A549 (cell line): ENCODE results near the gene CPEB4. TPM values are rescaled to one million over a fixed set of nuclear protein-coding genes. Genes with fewer than 3 reads are reported as not detected.

ENCODE experiments used
- ATAC-seq, 2 experiments: fragments of 200-7000 bp in 1 of 2; fragments of >200 bp in 1 of 2; cut with Nextera tagmentation in 1 of 2; cut with Tn5 transposase in 1 of 2; 3 replicates each; pipeline versions ENCODE4 v1.8.0 to v1.9.1; 2018 to 2020; ENCODE audit warnings: mild to moderate bottlenecking in 1 of 2, moderate library complexity in 1 of 2
- CTCF ChIA-PET: fragments of 300-600 bp; sonication (Branson Sonifier 250); formaldehyde crosslinking; extraction: SDS; loops from one replicate; lab custom pipeline; 2021; ENCODE audit warnings: antibody characterized with exemption, inconsistent platforms; lab: Yijun Ruan, JAX
- POLR2A ChIA-PET: fragments of 350-600 bp; formaldehyde crosslinking; extraction: SDS; loops from one replicate; lab custom pipeline; 2021; ENCODE audit warnings: antibody characterized with exemption, inconsistent platforms; lab: Yijun Ruan, JAX
- DNase-seq, 2 experiments: peaks; one replicate each; pipeline versions ENCODE4 v3.0.0 to v3.0.0-alpha.2; 2011 to 2016; ENCODE audit warnings: low read depth in 1 of 2, low spot score in 1 of 2
- FAIRE-seq: peaks from 2 replicates; lab custom pipeline; 2011; peaks lifted over from hg19 to GRCh38; lab: Jason Lieb, UNC
- H3K27ac ChIP-seq, 2 experiments: fragments of >200 bp; sonication (Bioruptor Twin); formaldehyde crosslinking; 3 replicates each; pipeline ENCODE4 v1.5.1; 2016 to 2017
- H3K4me1 ChIP-seq: fragments of >200 bp; sonication (Bioruptor Twin); formaldehyde crosslinking; 3 replicates; pipeline ENCODE4 v1.6.1; 2016
- H3K4me2 ChIP-seq: fragments of >200 bp; sonication (Bioruptor Twin); formaldehyde crosslinking; 3 replicates; pipeline ENCODE4 v1.6.1; 2016
- H3K4me3 ChIP-seq: fragments of >200 bp; sonication (Bioruptor Twin); formaldehyde crosslinking; 3 replicates; pipeline ENCODE4 v1.5.1; 2016
- H3K9me3 ChIP-seq: fragments of >200 bp; sonication (Bioruptor Twin); formaldehyde crosslinking; 3 replicates; pipeline ENCODE4 v1.6.1; 2016
- CBX2 ChIP-seq: fragments of 200-600 bp; sonication (generic); IDR thresholded peaks from 2 replicates; pipeline ENCODE4 v1.6.1; 2016; ENCODE audit warnings: low read depth, mild to moderate bottlenecking, borderline replicate concordance
- CHD4 ChIP-seq: fragments of 200-600 bp; sonication (generic); IDR thresholded peaks from 2 replicates; pipeline ENCODE4 v1.6.1; 2016; ENCODE audit warnings: antibody characterized with exemption, mild to moderate bottlenecking, borderline replicate concordance
- E2F6 ChIP-seq: IDR thresholded peaks from 2 replicates; pipeline ENCODE4 v1.6.1; 2012; ENCODE audit warnings: low read depth, borderline replicate concordance
- FOSB ChIP-seq: fragments of 250-450 bp; sonication (Bioruptor Pico); IDR thresholded peaks from 2 replicates; pipeline ENCODE4 v1.5.0; 2020; ENCODE audit warnings: mild to moderate bottlenecking, moderate library complexity
- FOXS1 ChIP-seq: fragments of 250-450 bp; sonication (Bioruptor Pico); IDR thresholded peaks from 2 replicates; pipeline ENCODE4 v1.5.0; 2020; ENCODE audit warnings: mild to moderate bottlenecking, moderate library complexity
- GATA3 ChIP-seq: IDR thresholded peaks from 2 replicates; pipeline ENCODE4 v1.6.1; 2012; ENCODE audit warnings: borderline replicate concordance
- HES2 ChIP-seq: fragments of >200 bp; sonication (Bioruptor Twin); formaldehyde crosslinking; IDR thresholded peaks from 2 replicates; pipeline ENCODE4 v1.6.1; 2016
- HOXA7 ChIP-seq: fragments of 250-450 bp; sonication (Bioruptor Pico); IDR thresholded peaks from 2 replicates; pipeline ENCODE4 v1.5.0; 2020; ENCODE audit warnings: mild to moderate bottlenecking, moderate library complexity
- HOXB5 ChIP-seq: fragments of 250-450 bp; sonication (Bioruptor Pico); IDR thresholded peaks from 2 replicates; pipeline ENCODE4 v1.5.0; 2020; ENCODE audit warnings: mild to moderate bottlenecking, moderate library complexity
- JUNB ChIP-seq: fragments of >200 bp; sonication (Bioruptor Twin); formaldehyde crosslinking; IDR thresholded peaks from 2 replicates; pipeline ENCODE4 v1.6.1; 2016
- KDM5A ChIP-seq: fragments of 200-600 bp; sonication (generic); IDR thresholded peaks from 2 replicates; pipeline ENCODE4 v1.6.1; 2016; ENCODE audit warnings: antibody characterized with exemption, mild to moderate bottlenecking
- MAX ChIP-seq: IDR thresholded peaks from 2 replicates; pipeline ENCODE4 v1.6.1; 2012
- MYC ChIP-seq: IDR thresholded peaks from 2 replicates; pipeline ENCODE4 v1.6.1; 2012; ENCODE audit warnings: mild to moderate bottlenecking, inconsistent platforms, low read length, improper control_type of control experiment, borderline replicate concordance
- NFE2L2 ChIP-seq: fragments of 150-350 bp; conservative IDR thresholded peaks from 2 replicates; pipeline ENCODE4 v1.6.1; 2014; ENCODE audit warnings: low read length
- PHF8 ChIP-seq: fragments of 200-600 bp; sonication (generic); IDR thresholded peaks from 2 replicates; pipeline ENCODE4 v1.6.1; 2016; ENCODE audit warnings: low read depth, mild to moderate bottlenecking, antibody characterized with exemption, moderate library complexity, borderline replicate concordance
- POLR2AphosphoS2 ChIP-seq: conservative IDR thresholded peaks from 2 replicates; pipeline ENCODE4 v1.6.1; 2012; ENCODE audit warnings: low read length, improper control_type of control experiment, inconsistent platforms
- RARB ChIP-seq: fragments of 250-450 bp; sonication (Bioruptor Pico); IDR thresholded peaks from 2 replicates; pipeline ENCODE4 v1.8.0; 2021; ENCODE audit warnings: mild to moderate bottlenecking, moderate library complexity
- RCOR1 ChIP-seq: fragments of 150-350 bp; IDR thresholded peaks from 2 replicates; pipeline ENCODE4 v1.6.1; 2014; ENCODE audit warnings: antibody characterized with exemption, low read length, low read depth
- RNF2 ChIP-seq: fragments of 200-600 bp; sonication (generic); IDR thresholded peaks from 2 replicates; pipeline ENCODE4 v1.6.1; 2016; ENCODE audit warnings: low read depth, mild to moderate bottlenecking, antibody characterized with exemption, moderate library complexity, borderline replicate concordance
- SMC3 ChIP-seq: fragments of >200 bp; sonication (Bioruptor Twin); formaldehyde crosslinking; IDR thresholded peaks from 3 replicates; pipeline ENCODE4 v1.6.1; 2018; ENCODE audit warnings: inconsistent platforms
- SREBF2 ChIP-seq: fragments of 450-650 bp; IDR thresholded peaks from 2 replicates; pipeline ENCODE4 v1.6.1; 2014; ENCODE audit warnings: mild to moderate bottlenecking, moderate library complexity
- TFCP2L1 ChIP-seq: fragments of 250-450 bp; sonication (Bioruptor Pico); IDR thresholded peaks from 2 replicates; pipeline ENCODE4 v1.5.0; 2021; ENCODE audit warnings: mild to moderate bottlenecking
- TP53 ChIP-seq: fragments of 250-450 bp; sonication (Bioruptor Pico); IDR thresholded peaks from 2 replicates; pipeline ENCODE4 v1.5.0; 2021; ENCODE audit warnings: mild to moderate bottlenecking, moderate library complexity
- ZFP36 ChIP-seq: fragments of 450-650 bp; IDR thresholded peaks from 2 replicates; pipeline ENCODE4 v1.6.1; 2014; ENCODE audit warnings: borderline replicate concordance; ENCODE audit not compliant: partially characterized antibody
- ZNF302 ChIP-seq: fragments of 250-450 bp; sonication (Bioruptor Pico); IDR thresholded peaks from 2 replicates; pipeline ENCODE4 v1.9.0; 2021; ENCODE audit warnings: inconsistent platforms, mild to moderate bottlenecking, moderate library complexity
- ZSCAN20 ChIP-seq: fragments of 250-450 bp; sonication (Bioruptor Pico); IDR thresholded peaks from 2 replicates; pipeline ENCODE4 v1.8.0; 2022; ENCODE audit warnings: mild to moderate bottlenecking, moderate library complexity
- WGBS: methylation state at CpG from one replicate; pipeline ENCODE4 v1.1.6; 2017; ENCODE audit errors: missing lambda C conversion rate; 5-methylcytosine and 5-hydroxymethylcytosine counted together
- polyA plus RNA-seq, 4 experiments: library from polyadenylated mRNA; depleted of rRNA in 3 of 4; stranded (reverse); fragments of >200 nt; fragmentation: RNase III in 1 of 4; extraction: RNeasy Plus Mini Kit Qiagen cat#74134 plus additional on column Dnase treatment in 1 of 4; gene quantifications; 2 replicates in 3 of 4; 3 replicates in 1 of 4; pipeline ENCODE4 v1.2.3, GENCODE V29; 2011 to 2017
- TF ChIP-seq, protein P1 (sequence below): fragments of 200-600 bp; sonication (generic); IDR thresholded peaks from 2 replicates; pipeline ENCODE4 v1.6.1; 2016; ENCODE audit warnings: antibody characterized with exemption, mild to moderate bottlenecking, moderate library complexity
- TF ChIP-seq, protein P2 (sequence below): fragments of >200 bp; sonication (Bioruptor Twin); formaldehyde crosslinking; IDR thresholded peaks from 3 replicates; pipeline ENCODE4 v1.5.1; 2016

CPEB4 gene
- polyA plus RNA-seq, 2 of the 4 experiments (the other 2 are of a cell fraction): 11.4 to 50.0 TPM

- no peak for FAIRE-seq
- Histone ChIP-seq H3K27ac (peak overlapping the region; percentile 96 to 97), H3K4me2 (peak overlapping the region; percentile 69; the same call in 1 of the 3 replicates), H3K4me1 (peaks cover 57% of the 10 kb centered on the region), H3K9me3 (no peaks in the 10 kb centered on the region), H3K4me3 (no peak overlapping the region)
- no peak for ATAC-seq
- TF ChIP-seq MYC (no peak), ZFP36 (no peak), TP53 (no peak), PHF8 (no peak), HOXA7 (no peak), NFE2L2 (no peak), HES2 (no peak), CHD4 (no peak), RNF2 (no peak), E2F6 (no peak), RARB (CRISPR knock-in tag) (no peak), FOSB (CRISPR knock-in tag) (no peak), HOXB5 (no peak), GATA3 (no peak)
- DNase-seq: no peak
- CTCF ChIA-PET: interaction anchor here (1.5 to 9.2 kb wide), 2 partner anchors 349 to 350 kb away, joined by 4 to 229 read pairs; partner anchors contain the start of gene BOD1
- POLR2A ChIA-PET: interaction anchor here (0.6 kb wide), 1 partner anchor 24 kb away, joined by 5 read pairs; no protein-coding TSS in a partner anchor
- 90% methylated on average over 9 of the region's 9 CpGs for WGBS
Observed at GRCh38 chr5:173968154-173968797, 80.1 kb downstream of the CPEB4 start.

DNA sequence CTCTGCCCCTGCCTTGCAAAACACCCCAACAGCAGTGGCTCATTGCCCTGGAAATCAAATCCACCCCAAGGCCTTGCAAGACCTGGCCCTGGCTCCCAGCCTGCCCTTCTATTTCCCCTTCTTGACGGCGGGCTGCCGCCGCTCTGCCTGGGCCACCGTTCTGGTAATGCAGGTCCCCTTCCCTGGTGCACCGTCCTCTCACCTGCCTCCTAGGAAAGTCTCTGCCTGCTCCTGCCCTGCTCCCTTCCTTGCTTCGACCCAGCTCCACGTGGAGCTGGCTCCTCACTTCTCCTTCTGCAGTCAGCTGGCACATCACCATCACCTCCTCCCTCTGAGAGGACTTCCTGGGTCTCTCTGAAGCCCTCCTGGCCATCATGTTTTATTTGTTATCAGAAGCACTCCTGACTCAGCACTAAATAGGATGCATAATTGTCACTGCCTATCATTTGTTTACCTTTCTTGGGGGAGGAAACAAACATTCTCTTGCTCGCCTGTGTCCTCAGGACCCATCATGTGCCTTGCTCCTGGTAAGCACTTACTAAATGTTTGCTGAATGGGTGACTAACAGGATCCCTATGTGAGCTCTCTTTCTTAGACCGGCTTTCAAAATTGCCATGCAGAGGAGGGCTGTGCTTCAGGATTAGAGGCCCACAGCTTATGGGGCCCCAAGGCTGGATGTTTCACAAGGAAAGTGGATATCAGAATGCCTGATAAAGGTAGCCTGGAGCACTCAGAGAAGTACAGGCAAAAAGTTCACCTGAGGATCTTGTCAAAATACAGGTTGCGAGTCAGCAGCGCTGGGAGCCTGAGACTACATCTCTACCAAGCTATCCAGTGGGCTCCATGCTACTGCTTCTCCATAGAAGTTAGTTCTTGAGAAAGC lies 81.3 kb downstream of the CPEB4 start:
- Histone ChIP-seq H3K4me3 (no peak overlapping the region), H3K27ac (peak overlapping the region; percentile 96 to 97), H3K4me1 (peaks cover 57% of the 10 kb centered on the region), H3K9me3 (no peaks in the 10 kb centered on the region), H3K4me2 (peak overlapping the region; percentile 69)
- ChIA-PET POLR2A (interaction anchor here (0.6 to 2.1 kb wide), 5 partner anchors 23 to 353 kb away, joined by 4 to 9 read pairs (median 5); partner anchors contain the start of genes BOD1 and CPEB4), CTCF (interaction anchor here (0.6 to 9.2 kb wide), 6 partner anchors 44 to 351 kb away, joined by 3 to 229 read pairs (median 4); partner anchors contain the start of gene BOD1)
- FAIRE-seq (peak; percentile 97), DNase-seq (peak; percentile 93 to 95), ATAC-seq (peak; percentile 87 to 90)
- WGBS: 54% methylated on average over 12 of the region's 12 CpGs
- 0 out of 2 replicates have a peak, but pooled peaks have one; percentile 39 for TF ChIP-seq FOXS1
- no peak for TF ChIP-seq FOSB (CRISPR knock-in tag)
- no peak for TF ChIP-seq ZNF302
- no peak for TF ChIP-seq KDM5A
- TF ChIP-seq RCOR1: no peak
- TF ChIP-seq CBX2: no peak
- TF ChIP-seq SREBF2: no peak
- TF ChIP-seq, protein P1, sequence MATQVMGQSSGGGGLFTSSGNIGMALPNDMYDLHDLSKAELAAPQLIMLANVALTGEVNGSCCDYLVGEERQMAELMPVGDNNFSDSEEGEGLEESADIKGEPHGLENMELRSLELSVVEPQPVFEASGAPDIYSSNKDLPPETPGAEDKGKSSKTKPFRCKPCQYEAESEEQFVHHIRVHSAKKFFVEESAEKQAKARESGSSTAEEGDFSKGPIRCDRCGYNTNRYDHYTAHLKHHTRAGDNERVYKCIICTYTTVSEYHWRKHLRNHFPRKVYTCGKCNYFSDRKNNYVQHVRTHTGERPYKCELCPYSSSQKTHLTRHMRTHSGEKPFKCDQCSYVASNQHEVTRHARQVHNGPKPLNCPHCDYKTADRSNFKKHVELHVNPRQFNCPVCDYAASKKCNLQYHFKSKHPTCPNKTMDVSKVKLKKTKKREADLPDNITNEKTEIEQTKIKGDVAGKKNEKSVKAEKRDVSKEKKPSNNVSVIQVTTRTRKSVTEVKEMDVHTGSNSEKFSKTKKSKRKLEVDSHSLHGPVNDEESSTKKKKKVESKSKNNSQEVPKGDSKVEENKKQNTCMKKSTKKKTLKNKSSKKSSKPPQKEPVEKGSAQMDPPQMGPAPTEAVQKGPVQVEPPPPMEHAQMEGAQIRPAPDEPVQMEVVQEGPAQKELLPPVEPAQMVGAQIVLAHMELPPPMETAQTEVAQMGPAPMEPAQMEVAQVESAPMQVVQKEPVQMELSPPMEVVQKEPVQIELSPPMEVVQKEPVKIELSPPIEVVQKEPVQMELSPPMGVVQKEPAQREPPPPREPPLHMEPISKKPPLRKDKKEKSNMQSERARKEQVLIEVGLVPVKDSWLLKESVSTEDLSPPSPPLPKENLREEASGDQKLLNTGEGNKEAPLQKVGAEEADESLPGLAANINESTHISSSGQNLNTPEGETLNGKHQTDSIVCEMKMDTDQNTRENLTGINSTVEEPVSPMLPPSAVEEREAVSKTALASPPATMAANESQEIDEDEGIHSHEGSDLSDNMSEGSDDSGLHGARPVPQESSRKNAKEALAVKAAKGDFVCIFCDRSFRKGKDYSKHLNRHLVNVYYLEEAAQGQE: no peak
- peak; percentile 19; the same call in 2 of the 3 replicates for TF ChIP-seq SMC3
- no peak for TF ChIP-seq POLR2AphosphoS2
- 0 out of 2 replicates have a peak, but pooled peaks have one; percentile 52 for TF ChIP-seq ZSCAN20 (CRISPR knock-in tag)
- TF ChIP-seq, protein P2, sequence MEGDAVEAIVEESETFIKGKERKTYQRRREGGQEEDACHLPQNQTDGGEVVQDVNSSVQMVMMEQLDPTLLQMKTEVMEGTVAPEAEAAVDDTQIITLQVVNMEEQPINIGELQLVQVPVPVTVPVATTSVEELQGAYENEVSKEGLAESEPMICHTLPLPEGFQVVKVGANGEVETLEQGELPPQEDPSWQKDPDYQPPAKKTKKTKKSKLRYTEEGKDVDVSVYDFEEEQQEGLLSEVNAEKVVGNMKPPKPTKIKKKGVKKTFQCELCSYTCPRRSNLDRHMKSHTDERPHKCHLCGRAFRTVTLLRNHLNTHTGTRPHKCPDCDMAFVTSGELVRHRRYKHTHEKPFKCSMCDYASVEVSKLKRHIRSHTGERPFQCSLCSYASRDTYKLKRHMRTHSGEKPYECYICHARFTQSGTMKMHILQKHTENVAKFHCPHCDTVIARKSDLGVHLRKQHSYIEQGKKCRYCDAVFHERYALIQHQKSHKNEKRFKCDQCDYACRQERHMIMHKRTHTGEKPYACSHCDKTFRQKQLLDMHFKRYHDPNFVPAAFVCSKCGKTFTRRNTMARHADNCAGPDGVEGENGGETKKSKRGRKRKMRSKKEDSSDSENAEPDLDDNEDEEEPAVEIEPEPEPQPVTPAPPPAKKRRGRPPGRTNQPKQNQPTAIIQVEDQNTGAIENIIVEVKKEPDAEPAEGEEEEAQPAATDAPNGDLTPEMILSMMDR: no peak
- no peak for TF ChIP-seq TFCP2L1 (CRISPR knock-in tag)
- TF ChIP-seq MAX: peak; percentile 99
- TF ChIP-seq TP53: no peak
- TF ChIP-seq E2F6: peak; percentile 95
- TF ChIP-seq JUNB: peak; percentile 80
